H1 (cell line): Measurements from ENCODE around the gene VAMP2. TPM values are rescaled to one million over a fixed set of nuclear protein-coding genes. Genes with fewer than 3 reads are reported as not detected.
A peak's percentile ranks its signal among the peaks of the same experiment; 100 is the strongest.

Experiments
- CTCF ChIA-PET: fragments of 300-600 bp; sonication (Branson Sonifier 250); formaldehyde crosslinking; loops from one replicate; lab custom pipeline; 2021; ENCODE audit not compliant: partially characterized antibody; lab: Charles Lee
- POLR2A ChIA-PET: fragments of 300-600 bp; sonication (Branson Sonifier 250); formaldehyde crosslinking; loops from one replicate; lab custom pipeline; 2021; ENCODE audit warnings: inconsistent platforms; ENCODE audit not compliant: partially characterized antibody; lab: Charles Lee
- DNase-seq, 2 experiments: peaks; one replicate each; pipeline versions ENCODE4 v3.0.0 to v3.0.0-alpha.2; 2010 to 2022; ENCODE audit warnings: low spot score in 2 of 2, low read depth in 1 of 2, mixed read lengths in 1 of 2
- FAIRE-seq: peaks from 2 replicates; lab custom pipeline; 2011; peaks lifted over from hg19 to GRCh38; lab: Jason Lieb, UNC
- H2AFZ ChIP-seq: 2 replicates; pipeline ENCODE4 v1.8.1; 2012; ENCODE audit warnings: low read length, inconsistent platforms
- H2AK5ac ChIP-seq: 2 replicates; pipeline ENCODE4 v1.6.1; 2013; ENCODE audit warnings: low read depth, low read length
- H2BK120ac ChIP-seq: replicated peaks from 2 replicates; pipeline ENCODE3; 2013; ENCODE audit warnings: low read depth, low read length, inconsistent platforms
- H2BK12ac ChIP-seq: 2 replicates; pipeline ENCODE4 v1.6.1; 2013; ENCODE audit warnings: low read depth, low read length
- H2BK15ac ChIP-seq: 2 replicates; pipeline ENCODE4 v1.6.1; 2013; ENCODE audit warnings: low read length
- H2BK20ac ChIP-seq: 2 replicates; pipeline ENCODE4 v1.6.1; 2013; ENCODE audit warnings: low read length
- H2BK5ac ChIP-seq: 2 replicates; pipeline ENCODE4 v1.6.1; 2013; ENCODE audit warnings: low read depth, low read length
- H3K14ac ChIP-seq: 2 replicates; pipeline ENCODE4 v1.6.1; 2013; ENCODE audit warnings: inconsistent platforms; ENCODE audit not compliant: insufficient read length
- H3K18ac ChIP-seq: 2 replicates; pipeline ENCODE4 v1.6.1; 2013; ENCODE audit warnings: low read length; ENCODE audit errors: extremely low read depth
- H3K23ac ChIP-seq: 2 replicates; pipeline ENCODE4 v1.6.1; 2013; ENCODE audit warnings: inconsistent platforms; ENCODE audit not compliant: insufficient read length
- H3K23me2 ChIP-seq: 2 replicates; pipeline ENCODE4 v1.6.1; 2013; ENCODE audit warnings: low read depth, low read length
- H3K27ac ChIP-seq: 2 replicates; pipeline ENCODE4 v1.6.1; 2011; ENCODE audit warnings: low read depth, low read length, inconsistent platforms
- H3K27me3 ChIP-seq, 4 experiments: replicated peaks in 1 of 4; 1 replicate in 1 of 4; 2 replicates in 3 of 4; pipeline versions ENCODE4 v1.6.1 to v1.8.1; 2011 to 2013; ENCODE audit warnings: low read length in 3 of 4, mild to moderate bottlenecking in 3 of 4, inconsistent platforms in 2 of 4, mixed read lengths in 2 of 4, moderate library complexity in 1 of 4; ENCODE audit not compliant: control insufficient read depth in 3 of 4, insufficient read depth in 3 of 4; ENCODE audit errors: extremely low read depth in 1 of 4
- H3K36me3 ChIP-seq, 4 experiments: 2 replicates each; pipeline versions ENCODE4 v1.6.1 to v1.8.1; 2011 to 2013; ENCODE audit warnings: mild to moderate bottlenecking in 4 of 4, low read length in 3 of 4, moderate library complexity in 2 of 4, control low read depth in 1 of 4, inconsistent platforms in 1 of 4; ENCODE audit not compliant: insufficient read depth in 4 of 4, control insufficient read depth in 2 of 4
- H3K4ac ChIP-seq: replicated peaks from 2 replicates; pipeline ENCODE3; 2013; ENCODE audit warnings: low read length, low read depth, mixed read lengths, inconsistent platforms; ENCODE audit not compliant: insufficient read length
- H3K4me1 ChIP-seq, 4 experiments: replicated peaks in 1 of 4; 1 replicate in 1 of 4; 2 replicates in 3 of 4; pipeline versions ENCODE4 v1.6.1 to v1.8.1; 2011 to 2013; ENCODE audit warnings: low read length in 3 of 4, inconsistent platforms in 2 of 4, mixed read lengths in 1 of 4; ENCODE audit not compliant: insufficient read depth in 4 of 4, control insufficient read depth in 3 of 4
- H3K4me2 ChIP-seq, 2 experiments: 2 replicates each; pipeline versions ENCODE4 v1.6.1 to v1.8.1; 2011 to 2013; ENCODE audit warnings: low read depth in 2 of 2, low read length in 2 of 2, control low read depth in 1 of 2, inconsistent platforms in 1 of 2, mild to moderate bottlenecking in 1 of 2; ENCODE audit not compliant: insufficient read depth in 1 of 2
- H3K4me3 ChIP-seq, 4 experiments: fragments of 200-600, 300-600 bp in 1 of 4; sonication (generic), shearing (Covaris generic), sonication (Bioruptor Twin) in 1 of 4; 2 replicates each; pipeline versions ENCODE4 v1.5.1 to v1.8.1; 2011 to 2016; ENCODE audit warnings: low read length in 4 of 4, low read depth in 3 of 4, control low read depth in 2 of 4, inconsistent platforms in 2 of 4, mild to moderate bottlenecking in 2 of 4, mixed read lengths in 1 of 4, moderate library complexity in 1 of 4; ENCODE audit not compliant: insufficient read depth in 2 of 4; ENCODE audit errors: extremely low read depth in 1 of 4
- H3K56ac ChIP-seq: replicated peaks from 2 replicates; pipeline ENCODE3; 2013; ENCODE audit warnings: low read depth, mild to moderate bottlenecking, mixed read lengths, low read length, inconsistent platforms; ENCODE audit not compliant: insufficient read length
- H3K79me1 ChIP-seq: 2 replicates; pipeline ENCODE4 v1.6.1; 2013; ENCODE audit warnings: low read depth, low read length, control low read depth
- H3K79me2 ChIP-seq, 2 experiments: 2 replicates each; pipeline versions ENCODE4 v1.6.1 to v1.8.1; 2012 to 2013; ENCODE audit warnings: low read length in 2 of 2, mild to moderate bottlenecking in 2 of 2, inconsistent platforms in 1 of 2; ENCODE audit not compliant: insufficient read depth in 2 of 2, control insufficient read depth in 1 of 2
- H3K9ac ChIP-seq, 4 experiments: replicated peaks in 1 of 4; 1 replicate in 1 of 4; 2 replicates in 3 of 4; pipeline versions ENCODE4 v1.6.1 to v1.8.1; 2011 to 2013; ENCODE audit warnings: low read depth in 3 of 4, low read length in 3 of 4, control low read depth in 2 of 4, mild to moderate bottlenecking in 2 of 4, moderate library complexity in 2 of 4, inconsistent platforms in 1 of 4; ENCODE audit errors: extremely low read depth in 1 of 4
- H3K9me3 ChIP-seq, 2 experiments: 2 replicates each; pipeline versions ENCODE4 v1.6.1 to v1.8.1; 2012 to 2013; ENCODE audit warnings: mild to moderate bottlenecking in 2 of 2, moderate library complexity in 2 of 2, control low read depth in 1 of 2, inconsistent platforms in 1 of 2, low read depth in 1 of 2, low read length in 1 of 2, mixed read lengths in 1 of 2; ENCODE audit not compliant: insufficient read depth in 2 of 2
- H4K20me1 ChIP-seq, 2 experiments: replicated peaks in 1 of 2; 2 replicates each; pipeline versions ENCODE3 to v1.8.1; 2011 to 2013; ENCODE audit warnings: inconsistent platforms in 2 of 2, low read length in 2 of 2, mild to moderate bottlenecking in 1 of 2; ENCODE audit not compliant: insufficient read depth in 2 of 2, control insufficient read depth in 1 of 2
- H4K5ac ChIP-seq: 2 replicates; pipeline ENCODE4 v1.6.1; 2013; ENCODE audit warnings: low read length, low read depth, mixed read lengths, inconsistent platforms; ENCODE audit not compliant: insufficient read length
- H4K8ac ChIP-seq: 2 replicates; pipeline ENCODE4 v1.8.0; 2013; ENCODE audit warnings: mild to moderate bottlenecking, moderate library complexity, low read length, inconsistent platforms; ENCODE audit not compliant: insufficient read depth; ENCODE audit errors: extremely low read depth
- H4K91ac ChIP-seq: replicated peaks from 2 replicates; pipeline ENCODE3; 2013; ENCODE audit warnings: low read length, mixed read lengths, inconsistent platforms; ENCODE audit not compliant: insufficient read length
- ASH2L ChIP-seq: fragments of 200-600, 300-600 bp; sonication (generic); IDR thresholded peaks from one replicate; pipeline ENCODE4 v1.7.1; 2017; ENCODE audit warnings: low read length
- BACH1 ChIP-seq: IDR thresholded peaks from 2 replicates; pipeline ENCODE4 v1.6.1; 2012; ENCODE audit warnings: low read length, improper control_type of control experiment
- BCL11A ChIP-seq, 2 experiments: IDR thresholded peaks; one replicate each; pipeline ENCODE4 v1.6.1; 2011; ENCODE audit warnings: low read depth in 2 of 2, low read length in 2 of 2, mild to moderate bottlenecking in 2 of 2
- CHD1 ChIP-seq: IDR thresholded peaks from 2 replicates; pipeline ENCODE4 v1.6.1; 2012; ENCODE audit warnings: low read depth, low read length, improper control_type of control experiment
- CTBP2 ChIP-seq: IDR thresholded peaks from 2 replicates; pipeline ENCODE4 v1.7.0; 2011; ENCODE audit warnings: borderline replicate concordance, mild to moderate bottlenecking, moderate library complexity, mixed read lengths, low read length; ENCODE audit not compliant: insufficient read depth, insufficient read length
- KDM1A ChIP-seq: fragments of 200-600, 300-600 bp; sonication (generic); IDR thresholded peaks from 2 replicates; pipeline ENCODE4 v1.7.1; 2016; ENCODE audit warnings: mild to moderate bottlenecking, low read length, borderline replicate concordance
- SIX5 ChIP-seq: IDR thresholded peaks from 2 replicates; pipeline ENCODE4 v1.6.1; 2011; ENCODE audit warnings: mild to moderate bottlenecking, low read depth, low read length
- SP2 ChIP-seq: IDR thresholded peaks from 2 replicates; pipeline ENCODE4 v1.6.1; 2012; ENCODE audit warnings: mild to moderate bottlenecking, low read length, inconsistent platforms
- ZNF274 ChIP-seq: IDR thresholded peaks from 2 replicates; pipeline ENCODE4 v1.7.0; 2012; ENCODE audit warnings: low read length, borderline replicate concordance; ENCODE audit errors: extremely low read depth
- WGBS, 2 experiments: shearing (Covaris generic) in 1 of 2; methylation state at CpG; one replicate each; pipeline versions ENCODE4 v1.1.6 to v1.1.7; 2013 to 2015; ENCODE audit warnings: low lambda C conversion rate in 2 of 2, mixed read lengths in 2 of 2, inconsistent platforms in 1 of 2, low coverage in 1 of 2, missing lambda C conversion rate in 1 of 2; ENCODE audit not compliant: insufficient replicate concordance in 2 of 2, insufficient coverage in 1 of 2, insufficient read length in 1 of 2; ENCODE audit errors: extremely low coverage in 1 of 2, missing lambda C conversion rate in 1 of 2; 5-methylcytosine and 5-hydroxymethylcytosine counted together
- polyA plus RNA-seq, 7 experiments: library from polyadenylated mRNA; depleted of rRNA in 3 of 7; stranded (reverse) in 5 of 7; unstranded in 2 of 7; fragments of >200 nt in 5 of 7; fragments of 200-250 nt in 2 of 7; gene quantifications; 1 replicate in 5 of 7; 2 replicates in 1 of 7; 4 replicates in 1 of 7; pipeline versions ENCODE4 v1.2.1 to v1.2.3, GENCODE V29; 2011 to 2013; ENCODE audit warnings: missing spikeins in 2 of 7, mixed read lengths in 2 of 7
- total RNA-seq: library from RNA; stranded (reverse); fragmentation: NEBNext Ultra II Directional; extraction: Animal tissue kit (Norgen Biotek cat#: 25700); gene quantifications from 2 replicates; pipeline ENCODE4 v1.2.1, GENCODE V29; 2021

The VAMP2 gene
- total and polyA plus RNA-seq, 2 of the 8 experiments (the other 6 are each of a cell fraction or from before 2014, with no cell fraction given) = 19.3 to 20.5 TPM

- Histone ChIP-seq H2BK120ac (no peak overlapping the region), H3K4me2 (peak overlapping the region; percentile 70 to 95), H2BK15ac (0 out of 2 replicates have a peak overlapping the region, but pooled peaks have one; percentile 1), H3K4me3 (peak overlapping the region; percentile 39 to 69 (median 67)), H3K56ac (no peak overlapping the region), H2BK20ac (no peak overlapping the region), H2AFZ (peak overlapping the region; percentile 66; the same call in 1 of the 2 replicates), H4K20me1 (peaks cover 0 to 3% of the 10 kb centered on the region in 2 experiments), H3K23me2 (peaks cover 5% of the 10 kb centered on the region; the same call in 1 of the 2 replicates), H3K27me3 (peaks cover 3 to 47% (median 35%) of the 10 kb centered on the region in 4 experiments), H3K9ac (0 out of 7 replicates have a peak overlapping the region, but pooled peaks of 1 of the 4 experiments have one; percentile 23), H4K8ac (no peak overlapping the region), H3K79me1 (no peaks in the 10 kb centered on the region), H4K91ac (no peak overlapping the region), H3K27ac (no peak overlapping the region), H3K79me2 (no peaks in the 10 kb centered on the region), H3K4ac (peak overlapping the region; percentile 90), H3K18ac (peak overlapping the region; percentile 17), H2BK5ac (no peak overlapping the region), H4K5ac (peak overlapping the region; percentile 15), H3K36me3 (no peaks in the 10 kb centered on the region), H2AK5ac (no peak overlapping the region), H2BK12ac (peak overlapping the region; percentile 45; the same call in 1 of the 2 replicates), H3K14ac (no peak overlapping the region), H3K4me1 (peaks cover 0 to 13% (median 3%) of the 10 kb centered on the region in 4 experiments; a peak in 5 of 7 replicates), H3K9me3 (no peaks in the 10 kb centered on the region), H3K23ac (no peak overlapping the region)
- ChIA-PET CTCF (interaction anchor here (0.5 to 23.3 kb wide), 17 partner anchors 9 to 325 kb away, joined by 3 to 501 read pairs (median 5); partner anchors contain the start of genes ALOX12B and ALOXE3), POLR2A (interaction anchor here (1.0 to 3.0 kb wide), 9 partner anchors 19 to 422 kb away, joined by 3 to 13 read pairs (median 4); partner anchors contain the start of gene WRAP53)
- DNase-seq (peak in 1 of 2 experiments; percentile 92), FAIRE-seq (no peak)
- WGBS, 2 experiments = 1% methylated on average over 24 of the region's 63 CpGs; no CpG with 5 or more reads in 1 of the 2 experiments
- TF ChIP-seq ZNF274 = no peak
- peak; percentile 53 for TF ChIP-seq CTBP2
- no peak for TF ChIP-seq BACH1
- TF ChIP-seq KDM1A = no peak
- peak; percentile 69 for TF ChIP-seq ASH2L
- TF ChIP-seq SP2 = no peak
- TF ChIP-seq BCL11A (IDR thresholded peaks at IDR 0.05; ENCODE audit: low read depth in 2 of 2, low read length in 2 of 2) = no peak
- TF ChIP-seq SIX5 = no peak
- no peak for TF ChIP-seq CHD1
These were observed 52.9 kb downstream of the VAMP2 start for GRCh38 chr17:8109661-8110455.
